Type B pancreatic cell (in vitro differentiated cells): ENCODE data around the gene SGK2. TPM values are rescaled to one million over a fixed set of nuclear protein-coding genes. Genes with fewer than 3 reads are reported as not detected.

Source experiments
- DNase-seq: peaks from one replicate; pipeline ENCODE4 v3.0.0; 2021; ENCODE audit warnings: mixed read lengths; ENCODE audit not compliant: unreplicated experiment; ENCODE audit errors: extremely low spot score
- H3K27ac Mint-ChIP-seq: 2 replicates; pipeline ENCODE4 v1.8.0; 2021; ENCODE audit warnings: mild to moderate bottlenecking, mixed read lengths
- H3K27me3 Mint-ChIP-seq: 2 replicates; pipeline ENCODE4 v1.8.0; 2021; ENCODE audit warnings: mixed read lengths
- H3K36me3 Mint-ChIP-seq: 2 replicates; pipeline ENCODE4 v1.8.0; 2021; ENCODE audit warnings: mixed read lengths
- H3K4me1 Mint-ChIP-seq: one replicate; pipeline ENCODE4 v1.8.0; 2021; ENCODE audit warnings: mixed read lengths; ENCODE audit not compliant: unreplicated experiment
- H3K4me3 Mint-ChIP-seq: 2 replicates; pipeline ENCODE4 v1.8.0; 2021; ENCODE audit warnings: mild to moderate bottlenecking, mixed read lengths
- H3K9me3 Mint-ChIP-seq: 2 replicates; pipeline ENCODE4 v1.8.0; 2021; ENCODE audit warnings: mixed read lengths
- total RNA-seq: library from RNA; stranded (reverse); gene quantifications from 2 replicates; pipeline ENCODE4 v1.2.1, GENCODE V29; 2021; ENCODE audit warnings: low replicate concordance
- TF ChIP-seq, protein P1 (sequence below): fragments of 200-600 bp; sonication (generic); conservative IDR thresholded peaks from 2 replicates; pipeline ENCODE4 v1.5.0; 2021; ENCODE audit warnings: antibody characterized with exemption, mild to moderate bottlenecking

Gene SGK2
- total RNA-seq, 1 donor from 2014 or later = 9.9 TPM

DNA sequence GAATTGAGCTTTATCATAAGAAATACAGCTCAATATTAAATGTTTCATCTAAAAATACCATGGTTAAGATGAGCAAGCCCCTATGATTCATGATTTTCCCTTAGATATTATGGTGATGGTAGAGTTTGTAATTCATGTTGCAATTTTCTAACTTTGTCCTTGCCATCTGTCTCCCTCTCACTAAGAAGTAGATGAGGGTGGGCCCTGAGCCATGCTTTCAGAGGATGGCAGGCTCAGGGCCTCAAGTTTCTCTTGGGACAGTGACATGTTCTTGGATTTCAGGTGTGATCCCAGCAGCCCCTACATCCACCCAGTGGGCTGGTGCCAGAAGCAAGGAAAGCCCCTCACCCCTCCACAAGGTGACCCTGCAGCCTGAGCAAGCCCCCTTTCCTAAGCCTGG, 25.8 kb upstream of the SGK2 start:
- Mint-ChIP-seq H3K27ac (no peak overlapping the region), H3K27me3 (no peaks in the 10 kb centered on the region), H3K36me3 (no peaks in the 10 kb centered on the region)

DNA sequence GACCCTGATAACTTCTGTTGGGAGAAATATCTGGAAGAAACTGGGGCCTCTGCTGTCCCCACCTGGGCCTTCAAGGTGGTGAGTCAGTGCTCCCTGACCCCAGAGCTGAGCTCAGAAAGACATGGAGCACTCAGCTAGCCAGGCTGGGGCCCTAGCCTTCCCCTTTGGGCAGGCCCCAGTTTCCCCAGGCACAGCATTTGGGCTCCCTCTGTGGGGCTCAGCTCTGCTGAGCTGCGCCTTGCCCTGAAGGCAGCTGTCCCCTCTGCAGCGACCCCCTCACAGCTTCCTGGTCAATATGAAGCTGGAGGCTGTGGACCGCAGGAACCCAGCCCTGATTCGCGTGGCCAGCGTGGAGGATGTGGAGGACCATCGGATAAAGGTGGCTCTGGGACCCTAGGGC, 24.8 kb upstream of the SGK2 start:
- no peak for DNase-seq
- H3K27ac Mint-ChIP-seq = no peak overlapping the region
- no peak overlapping the region for H3K4me3 Mint-ChIP-seq
- no peaks in the 10 kb centered on the region for H3K9me3 Mint-ChIP-seq
- no peaks in the 10 kb centered on the region for H3K4me1 Mint-ChIP-seq
- H3K36me3 Mint-ChIP-seq = no peaks in the 10 kb centered on the region
- TF ChIP-seq, protein P1, sequence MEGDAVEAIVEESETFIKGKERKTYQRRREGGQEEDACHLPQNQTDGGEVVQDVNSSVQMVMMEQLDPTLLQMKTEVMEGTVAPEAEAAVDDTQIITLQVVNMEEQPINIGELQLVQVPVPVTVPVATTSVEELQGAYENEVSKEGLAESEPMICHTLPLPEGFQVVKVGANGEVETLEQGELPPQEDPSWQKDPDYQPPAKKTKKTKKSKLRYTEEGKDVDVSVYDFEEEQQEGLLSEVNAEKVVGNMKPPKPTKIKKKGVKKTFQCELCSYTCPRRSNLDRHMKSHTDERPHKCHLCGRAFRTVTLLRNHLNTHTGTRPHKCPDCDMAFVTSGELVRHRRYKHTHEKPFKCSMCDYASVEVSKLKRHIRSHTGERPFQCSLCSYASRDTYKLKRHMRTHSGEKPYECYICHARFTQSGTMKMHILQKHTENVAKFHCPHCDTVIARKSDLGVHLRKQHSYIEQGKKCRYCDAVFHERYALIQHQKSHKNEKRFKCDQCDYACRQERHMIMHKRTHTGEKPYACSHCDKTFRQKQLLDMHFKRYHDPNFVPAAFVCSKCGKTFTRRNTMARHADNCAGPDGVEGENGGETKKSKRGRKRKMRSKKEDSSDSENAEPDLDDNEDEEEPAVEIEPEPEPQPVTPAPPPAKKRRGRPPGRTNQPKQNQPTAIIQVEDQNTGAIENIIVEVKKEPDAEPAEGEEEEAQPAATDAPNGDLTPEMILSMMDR = no peak
- H3K27me3 Mint-ChIP-seq = no peaks in the 10 kb centered on the region

More for the DNA sequence above, 25.8 kb upstream of the SGK2 start:
- DNase-seq = no peak
- Mint-ChIP-seq H3K9me3 (no peaks in the 10 kb centered on the region), H3K4me3 (no peak overlapping the region), H3K4me1 (no peaks in the 10 kb centered on the region)
- TF ChIP-seq, protein P1 = no peak

DNA sequence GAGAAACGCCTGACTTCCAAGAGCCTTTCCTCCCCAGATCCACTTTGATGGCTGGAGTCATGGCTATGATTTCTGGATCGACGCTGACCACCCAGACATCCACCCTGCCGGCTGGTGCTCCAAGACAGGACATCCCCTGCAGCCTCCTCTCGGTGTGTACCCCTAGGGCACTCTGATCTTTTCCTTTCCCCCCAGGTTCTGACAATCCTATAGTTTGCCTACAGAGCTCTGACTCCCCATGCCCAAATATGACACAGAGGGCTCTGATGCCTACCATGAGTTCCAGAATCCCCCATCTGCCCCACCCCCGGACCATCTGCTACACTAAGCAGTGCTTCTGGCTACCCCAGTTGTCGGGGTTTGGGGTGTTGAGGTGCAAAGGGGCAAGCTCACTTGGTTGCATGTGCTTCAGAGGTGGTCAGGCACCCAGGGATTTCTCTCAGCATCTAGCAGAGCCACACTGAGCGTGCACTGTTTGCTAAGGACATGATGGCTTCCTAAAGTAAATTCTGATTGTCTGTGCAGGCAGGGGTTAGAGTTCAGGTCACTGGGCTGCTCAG, 24.0 kb upstream of the SGK2 start:
- Mint-ChIP-seq H3K4me3 (no peak overlapping the region), H3K27ac (no peak overlapping the region), H3K36me3 (no peaks in the 10 kb centered on the region), H3K9me3 (no peaks in the 10 kb centered on the region), H3K27me3 (no peaks in the 10 kb centered on the region), H3K4me1 (no peaks in the 10 kb centered on the region)
- TF ChIP-seq, protein P1 = no peak
- DNase-seq = no peak

DNA sequence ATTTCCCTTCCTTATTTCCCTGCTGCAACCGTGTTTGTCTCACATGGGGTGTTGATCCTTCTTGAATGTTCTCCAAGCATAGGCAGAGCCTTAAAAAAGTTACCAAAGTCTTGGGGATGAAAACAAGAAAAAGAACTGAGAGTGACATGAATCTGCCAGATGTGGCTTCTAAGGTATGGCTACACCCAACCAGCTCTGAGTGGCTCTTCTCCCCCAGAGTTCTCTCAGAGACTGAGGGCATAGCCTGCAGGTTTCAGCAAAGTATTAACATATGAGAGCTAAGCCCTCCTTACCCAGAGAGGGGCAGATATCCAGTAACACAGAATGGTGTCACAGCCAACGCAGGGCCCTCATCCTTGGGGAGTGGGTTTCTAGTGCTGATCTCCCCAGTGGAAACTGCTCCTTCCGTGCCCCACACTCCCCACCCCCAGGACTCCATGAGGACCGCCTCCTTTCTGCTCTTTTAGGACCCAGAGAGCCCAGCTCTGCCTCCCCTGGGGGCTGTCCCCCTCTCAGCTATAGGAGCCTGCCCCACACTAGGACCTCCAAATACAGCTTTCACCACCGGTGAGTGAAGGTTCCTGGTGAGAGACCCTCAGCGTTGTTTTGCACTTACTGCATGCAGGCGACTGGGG, 23.3 kb upstream of the SGK2 start:
- no peaks in the 10 kb centered on the region for H3K4me1 Mint-ChIP-seq
- no peak for DNase-seq
- no peaks in the 10 kb centered on the region for H3K36me3 Mint-ChIP-seq
- TF ChIP-seq, protein P1 = no peak
- H3K27ac Mint-ChIP-seq = no peak overlapping the region
- no peaks in the 10 kb centered on the region for H3K9me3 Mint-ChIP-seq
- no peak overlapping the region for H3K4me3 Mint-ChIP-seq
- no peaks in the 10 kb centered on the region for H3K27me3 Mint-ChIP-seq

DNA sequence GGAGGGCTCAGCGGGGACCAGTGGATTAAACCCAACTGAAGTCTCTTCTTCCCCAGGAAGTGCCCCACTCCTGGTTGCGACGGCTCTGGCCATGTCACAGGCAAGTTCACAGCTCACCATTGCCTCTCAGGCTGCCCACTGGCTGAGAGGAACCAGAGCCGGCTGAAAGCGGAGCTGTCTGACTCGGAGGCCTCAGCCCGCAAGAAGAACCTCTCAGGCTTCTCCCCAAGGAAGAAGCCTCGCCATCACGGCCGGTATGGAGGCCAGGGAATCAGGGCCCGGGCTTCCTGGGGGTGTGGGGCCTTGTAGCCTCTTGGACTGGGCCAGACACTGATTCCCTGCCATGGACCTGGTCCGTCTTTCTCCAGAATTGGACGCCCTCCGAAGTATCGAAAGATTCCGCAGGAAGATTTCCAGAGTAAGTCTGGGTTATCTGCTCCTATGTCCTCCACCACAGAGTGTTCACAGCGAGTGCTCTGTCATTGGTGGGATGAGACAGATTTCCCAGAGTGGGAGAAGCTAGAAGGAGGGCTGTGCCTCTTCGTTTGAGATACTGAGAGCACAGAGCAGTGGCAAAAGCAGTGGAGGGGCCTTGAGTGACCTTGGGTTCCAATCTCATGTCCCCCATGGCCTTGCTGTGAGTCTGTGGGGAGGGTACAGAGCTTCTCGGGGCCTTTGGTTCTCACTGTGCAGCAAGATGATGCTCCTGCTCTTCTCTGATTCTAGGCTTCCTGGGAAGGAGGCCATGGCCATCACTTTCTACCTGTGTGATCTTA, 22.6 kb upstream of the SGK2 start:
- Mint-ChIP-seq H3K36me3 (no peaks in the 10 kb centered on the region), H3K4me3 (no peak overlapping the region), H3K9me3 (no peaks in the 10 kb centered on the region), H3K27ac (no peak overlapping the region), H3K27me3 (no peaks in the 10 kb centered on the region), H3K4me1 (no peaks in the 10 kb centered on the region)
- TF ChIP-seq, protein P1 = no peak
- DNase-seq = no peak
